Uterus (tissue), 4 donors: ENCODE data around the gene CTAGE1. TPM values are rescaled to one million over a fixed set of nuclear protein-coding genes. Genes with fewer than 3 reads are reported as not detected.
A peak's percentile ranks its signal among the peaks of the same experiment; 100 is the strongest.

ENCODE experiments used
- DNase-seq, 2 donors: peaks; one replicate each; pipeline ENCODE4 v3.0.0-alpha.2; 2019 to 2020
- H3K27ac ChIP-seq, 2 donors: fragments of 200-600 bp; sonication (generic); 1 replicate in 1 of 2; 2 replicates in 1 of 2; pipeline ENCODE4 v1.5.1; 2016 to 2018
- H3K27me3 ChIP-seq, 2 donors: fragments of 200-600 bp; sonication (generic); one replicate each; pipeline ENCODE4 v1.5.1; 2018 to 2019; ENCODE audit warnings: control low read depth in 1 of 2
- H3K36me3 ChIP-seq, 2 donors: fragments of 200-600 bp; sonication (generic); one replicate each; pipeline ENCODE4 v1.5.1; 2019; ENCODE audit warnings: control low read depth in 1 of 2
- H3K4me1 ChIP-seq, 2 donors: fragments of 200-600 bp; sonication (generic); one replicate each; pipeline ENCODE4 v1.5.1; 2018 to 2019; ENCODE audit warnings: control low read depth in 1 of 2
- H3K4me3 ChIP-seq, 2 donors: fragments of 200-600 bp; sonication (generic); 1 replicate in 1 of 2; 2 replicates in 1 of 2; pipeline ENCODE4 v1.5.1; 2018 to 2019; ENCODE audit warnings: mild to moderate bottlenecking in 1 of 2
- H3K9me3 ChIP-seq, 2 donors: fragments of 200-600 bp; sonication (generic); one replicate each; pipeline ENCODE4 v1.5.1; 2019; ENCODE audit warnings: control low read depth in 1 of 2
- POLR2A ChIP-seq, 2 donors: fragments of 450-650 bp; IDR thresholded peaks; one replicate each; pipeline ENCODE4 v1.6.1; 2016; ENCODE audit warnings: antibody characterized with exemption in 2 of 2, mild to moderate bottlenecking in 1 of 2, moderate library complexity in 1 of 2
- intact Hi-C: fragments of 100-400 bp; cut with DNase I; formaldehyde crosslinking; loops from one replicate; pipeline ENCODE4 v1.15.1; 2023; ENCODE audit warnings: low total_unique reads
- total RNA-seq, 4 donors: library from RNA; depleted of rRNA in 3 of 4; stranded (reverse); fragments of >200 nt in 3 of 4; gene quantifications; one replicate each; pipeline versions ENCODE4 v1.1.0 to v1.2.4, GENCODE V29; 2014 to 2023
- TF ChIP-seq, protein P1 (sequence below), 4 experiments: fragments of 200-600 bp in 2 of 4; fragments of 450-650 bp in 2 of 4; sonication (generic) in 2 of 4; IDR thresholded peaks; one replicate each; pipeline ENCODE4 v1.5.1; 2016 to 2019; ENCODE audit warnings: antibody characterized with exemption in 4 of 4, mild to moderate bottlenecking in 2 of 4, moderate library complexity in 1 of 4
- donor health status: DM: yes; HTN: yes; CAD: no.

CTAGE1 gene
- total RNA-seq, 4 donors from 2014 or later, result not detected

GRCh38 chr18:22457524-22457923 is 39.8 kb upstream of the CTAGE1 start:
- no peaks in the 10 kb centered on the region for H3K4me1 ChIP-seq
- H3K9me3 ChIP-seq, result no peaks in the 10 kb centered on the region
- H3K36me3 ChIP-seq, result no peaks in the 10 kb centered on the region
- DNase-seq, result no peak
- H3K4me3 ChIP-seq, result no peak overlapping the region
- no peak overlapping the region for H3K27ac ChIP-seq
- H3K27me3 ChIP-seq, result no peaks in the 10 kb centered on the region
- no peak for TF ChIP-seq POLR2A (IDR thresholded peaks at IDR 0.05)
- TF ChIP-seq, protein P1, sequence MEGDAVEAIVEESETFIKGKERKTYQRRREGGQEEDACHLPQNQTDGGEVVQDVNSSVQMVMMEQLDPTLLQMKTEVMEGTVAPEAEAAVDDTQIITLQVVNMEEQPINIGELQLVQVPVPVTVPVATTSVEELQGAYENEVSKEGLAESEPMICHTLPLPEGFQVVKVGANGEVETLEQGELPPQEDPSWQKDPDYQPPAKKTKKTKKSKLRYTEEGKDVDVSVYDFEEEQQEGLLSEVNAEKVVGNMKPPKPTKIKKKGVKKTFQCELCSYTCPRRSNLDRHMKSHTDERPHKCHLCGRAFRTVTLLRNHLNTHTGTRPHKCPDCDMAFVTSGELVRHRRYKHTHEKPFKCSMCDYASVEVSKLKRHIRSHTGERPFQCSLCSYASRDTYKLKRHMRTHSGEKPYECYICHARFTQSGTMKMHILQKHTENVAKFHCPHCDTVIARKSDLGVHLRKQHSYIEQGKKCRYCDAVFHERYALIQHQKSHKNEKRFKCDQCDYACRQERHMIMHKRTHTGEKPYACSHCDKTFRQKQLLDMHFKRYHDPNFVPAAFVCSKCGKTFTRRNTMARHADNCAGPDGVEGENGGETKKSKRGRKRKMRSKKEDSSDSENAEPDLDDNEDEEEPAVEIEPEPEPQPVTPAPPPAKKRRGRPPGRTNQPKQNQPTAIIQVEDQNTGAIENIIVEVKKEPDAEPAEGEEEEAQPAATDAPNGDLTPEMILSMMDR (IDR thresholded peaks at IDR 0.05), result no peak
- intact Hi-C loops, result no loop called here

GRCh38 chr18:22456547-22456946 is 38.8 kb upstream of the CTAGE1 start:
- Histone ChIP-seq H3K4me3 (no peak overlapping the region), H3K4me1 (no peaks in the 10 kb centered on the region), H3K27ac (peak overlapping the region; percentile 60 to 67), H3K27me3 (no peaks in the 10 kb centered on the region), H3K9me3 (no peaks in the 10 kb centered on the region), H3K36me3 (no peaks in the 10 kb centered on the region)
- TF ChIP-seq POLR2A (IDR thresholded peaks at IDR 0.05), result no peak
- TF ChIP-seq, protein P1 (IDR thresholded peaks at IDR 0.05), result no peak
- intact Hi-C loops, result no loop called here
- DNase-seq, result no peak

DNA sequence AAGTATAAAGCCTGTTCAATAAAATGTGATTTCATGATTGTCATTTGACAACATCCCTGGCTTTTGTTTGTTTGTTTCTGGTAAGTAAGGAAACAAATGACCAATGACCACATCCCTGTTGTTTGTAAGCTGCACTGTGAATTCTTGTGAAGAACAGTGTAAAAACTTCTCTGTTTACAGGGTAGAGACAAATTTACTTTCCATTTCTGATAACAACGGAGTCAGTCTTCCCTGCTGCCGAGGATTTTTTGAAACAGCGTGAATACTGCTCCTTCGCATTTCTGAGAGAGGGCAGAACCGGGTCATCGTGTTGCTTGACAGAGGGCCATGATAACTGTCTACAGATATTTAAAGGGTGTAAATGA is 38.4 kb upstream of the CTAGE1 start:
- TF ChIP-seq, protein P1 (IDR thresholded peaks at IDR 0.05), result no peak
- no peak for TF ChIP-seq POLR2A (IDR thresholded peaks at IDR 0.05)
- no peaks in the 10 kb centered on the region for H3K36me3 ChIP-seq
- H3K4me1 ChIP-seq, result no peaks in the 10 kb centered on the region
- no peak overlapping the region for H3K4me3 ChIP-seq
- intact Hi-C loops, result no loop called here
- H3K9me3 ChIP-seq, result no peaks in the 10 kb centered on the region
- no peak for DNase-seq
- peak overlapping the region; percentile 60 to 67 for H3K27ac ChIP-seq
- H3K27me3 ChIP-seq, result no peaks in the 10 kb centered on the region

- Histone ChIP-seq H3K4me3 (no peak overlapping the region), H3K36me3 (no peaks in the 10 kb centered on the region), H3K9me3 (no peaks in the 10 kb centered on the region), H3K27ac (peak overlapping the region; percentile 60 to 67), H3K4me1 (no peaks in the 10 kb centered on the region), H3K27me3 (no peaks in the 10 kb centered on the region)
- intact Hi-C loops, result no loop called here
- no peak for TF ChIP-seq POLR2A (IDR thresholded peaks at IDR 0.05)
- no peak for DNase-seq
These were observed 37.9 kb upstream of the CTAGE1 start for GRCh38 chr18:22455425-22456115.

DNA sequence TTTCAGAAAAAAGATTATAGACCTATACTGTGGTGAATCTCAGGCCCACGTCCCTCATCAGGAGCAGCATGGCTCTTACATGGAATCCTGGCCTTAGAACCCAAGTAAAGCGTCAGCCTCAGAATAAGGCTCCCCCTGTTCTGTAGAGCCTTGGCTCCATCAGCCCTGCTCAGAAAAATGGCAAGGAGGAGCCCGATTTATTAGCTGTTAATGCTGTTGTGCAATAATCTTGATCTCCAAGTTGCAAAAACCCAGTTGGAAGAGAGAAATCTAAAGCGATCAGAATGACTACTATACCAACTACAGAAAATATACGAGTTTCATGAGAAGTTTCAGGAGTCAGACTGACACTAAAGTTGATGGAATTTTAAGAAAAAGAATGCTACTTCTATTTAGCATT is 35.6 kb upstream of the CTAGE1 start:
- Histone ChIP-seq H3K27ac (no peak overlapping the region), H3K4me3 (no peak overlapping the region), H3K27me3 (no peaks in the 10 kb centered on the region), H3K4me1 (no peaks in the 10 kb centered on the region), H3K9me3 (peaks cover 0 to 6% of the 10 kb centered on the region in 2 donors), H3K36me3 (no peaks in the 10 kb centered on the region)
- intact Hi-C loops, result no loop called here
- TF ChIP-seq POLR2A (IDR thresholded peaks at IDR 0.05), result no peak
- TF ChIP-seq, protein P1 (IDR thresholded peaks at IDR 0.05), result no peak
- DNase-seq, result no peak
